ENCODE results near the gene NUP205. TPM values are rescaled to one million over a fixed set of nuclear protein-coding genes. Genes with fewer than 3 reads are reported as not detected.

The NUP205 gene
- total RNA-seq, 2 donors from 2014 or later: 28.3 to 30.1 TPM

DNA sequence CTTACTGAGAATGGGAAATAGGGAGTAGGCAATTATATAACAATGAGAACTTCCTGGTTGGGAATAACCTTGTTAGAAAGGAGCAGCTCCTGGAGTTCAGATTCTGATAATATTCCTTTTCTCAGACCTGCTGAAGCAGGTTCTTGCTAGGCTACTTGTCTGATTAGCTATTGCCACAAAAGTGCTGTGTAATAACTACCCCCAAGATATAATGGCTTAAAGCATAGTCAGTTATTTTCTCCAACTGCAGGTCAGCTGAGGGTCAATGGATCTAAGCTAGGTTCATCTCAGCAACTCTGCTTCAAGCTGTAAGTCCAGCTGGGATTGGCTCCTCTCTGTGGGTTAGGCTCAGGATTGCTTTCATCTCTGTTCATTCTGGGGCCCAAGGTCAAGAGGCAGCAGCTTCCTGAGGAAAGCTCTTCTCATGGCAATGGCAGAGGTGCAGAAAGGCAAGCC is 38.5 kb upstream of the NUP205 start:
- no peaks in the 10 kb centered on the region for H3K27me3 ChIP-seq (replicated peaks; ENCODE audit: insufficient read depth)
- ATAC-seq (ENCODE audit: insufficient number of reproducible peaks, low FRiP score, low read depth): no peak
- H3K4me1 ChIP-seq (ENCODE audit: control insufficient read depth in 1 of 2, low read depth in 2 of 2): no peaks in the 10 kb centered on the region
- H3K36me3 ChIP-seq: no peaks in the 10 kb centered on the region
- no peak overlapping the region for H3K27ac ChIP-seq
- TF ChIP-seq, protein P1, sequence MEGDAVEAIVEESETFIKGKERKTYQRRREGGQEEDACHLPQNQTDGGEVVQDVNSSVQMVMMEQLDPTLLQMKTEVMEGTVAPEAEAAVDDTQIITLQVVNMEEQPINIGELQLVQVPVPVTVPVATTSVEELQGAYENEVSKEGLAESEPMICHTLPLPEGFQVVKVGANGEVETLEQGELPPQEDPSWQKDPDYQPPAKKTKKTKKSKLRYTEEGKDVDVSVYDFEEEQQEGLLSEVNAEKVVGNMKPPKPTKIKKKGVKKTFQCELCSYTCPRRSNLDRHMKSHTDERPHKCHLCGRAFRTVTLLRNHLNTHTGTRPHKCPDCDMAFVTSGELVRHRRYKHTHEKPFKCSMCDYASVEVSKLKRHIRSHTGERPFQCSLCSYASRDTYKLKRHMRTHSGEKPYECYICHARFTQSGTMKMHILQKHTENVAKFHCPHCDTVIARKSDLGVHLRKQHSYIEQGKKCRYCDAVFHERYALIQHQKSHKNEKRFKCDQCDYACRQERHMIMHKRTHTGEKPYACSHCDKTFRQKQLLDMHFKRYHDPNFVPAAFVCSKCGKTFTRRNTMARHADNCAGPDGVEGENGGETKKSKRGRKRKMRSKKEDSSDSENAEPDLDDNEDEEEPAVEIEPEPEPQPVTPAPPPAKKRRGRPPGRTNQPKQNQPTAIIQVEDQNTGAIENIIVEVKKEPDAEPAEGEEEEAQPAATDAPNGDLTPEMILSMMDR (IDR thresholded peaks at IDR 0.05): no peak
- H3K4me3 ChIP-seq: no peak overlapping the region
- DNase-seq (ENCODE audit: low spot score): no peak
- H3K9me3 ChIP-seq: no peaks in the 10 kb centered on the region

DNA sequence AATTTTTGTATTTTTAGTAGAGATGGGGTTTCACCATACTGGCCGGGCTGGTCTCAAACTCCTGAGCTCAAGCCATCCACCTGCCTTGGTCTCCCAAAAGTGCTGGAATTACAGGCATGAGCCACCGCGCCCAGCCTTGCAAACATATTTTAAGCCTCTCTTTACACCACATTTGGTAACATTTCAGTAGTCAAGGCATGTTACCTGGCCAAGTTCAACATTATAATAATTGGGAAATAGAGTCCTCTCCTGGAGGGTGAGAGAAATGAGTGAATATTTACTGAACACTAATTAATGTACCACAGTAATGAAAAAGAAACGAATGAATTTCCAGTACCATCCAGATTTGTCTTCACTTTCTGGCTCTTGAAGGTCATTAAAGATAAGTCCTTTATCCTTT is 37.8 kb upstream of the NUP205 start:
- H3K27ac ChIP-seq: no peak overlapping the region
- no peaks in the 10 kb centered on the region for H3K4me1 ChIP-seq (ENCODE audit: control insufficient read depth in 1 of 2, low read depth in 2 of 2)
- TF ChIP-seq, protein P1 (IDR thresholded peaks at IDR 0.05): no peak
- H3K36me3 ChIP-seq: no peaks in the 10 kb centered on the region
- no peaks in the 10 kb centered on the region for H3K9me3 ChIP-seq
- H3K4me3 ChIP-seq: no peak overlapping the region
- no peak for ATAC-seq (ENCODE audit: insufficient number of reproducible peaks, low FRiP score, low read depth)
- no peaks in the 10 kb centered on the region for H3K27me3 ChIP-seq (replicated peaks; ENCODE audit: insufficient read depth)
- no peak for DNase-seq (ENCODE audit: low spot score)

DNA sequence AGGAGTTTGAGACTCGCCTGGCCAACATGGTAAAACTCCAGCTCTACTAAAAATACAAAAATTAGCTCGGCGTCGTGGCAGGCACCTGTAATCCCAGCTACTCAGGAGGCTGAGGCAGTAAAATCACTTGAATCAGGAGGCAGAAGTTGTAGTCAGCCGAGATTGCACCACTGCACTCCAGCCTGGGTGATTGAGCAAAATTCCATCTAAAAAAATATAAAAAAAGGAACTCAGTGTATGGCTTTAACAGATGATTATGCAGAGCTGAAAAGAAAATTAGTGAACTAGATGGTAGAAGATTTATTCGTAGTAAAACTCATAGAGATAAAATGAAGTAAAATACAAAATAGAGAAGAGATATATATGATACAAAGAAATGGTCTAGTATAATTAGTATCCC is 35.2 kb upstream of the NUP205 start:
- Histone ChIP-seq H3K4me3 (no peak overlapping the region), H3K36me3 (no peaks in the 10 kb centered on the region), H3K27ac (no peak overlapping the region), H3K27me3 (replicated peaks; ENCODE audit: insufficient read depth) (no peaks in the 10 kb centered on the region), H3K9me3 (no peaks in the 10 kb centered on the region), H3K4me1 (ENCODE audit: control insufficient read depth in 1 of 2, low read depth in 2 of 2) (no peaks in the 10 kb centered on the region)
- ATAC-seq (ENCODE audit: insufficient number of reproducible peaks, low FRiP score, low read depth) (no peak), DNase-seq (ENCODE audit: low spot score) (no peak)
- TF ChIP-seq, protein P1 (IDR thresholded peaks at IDR 0.05): no peak

DNA sequence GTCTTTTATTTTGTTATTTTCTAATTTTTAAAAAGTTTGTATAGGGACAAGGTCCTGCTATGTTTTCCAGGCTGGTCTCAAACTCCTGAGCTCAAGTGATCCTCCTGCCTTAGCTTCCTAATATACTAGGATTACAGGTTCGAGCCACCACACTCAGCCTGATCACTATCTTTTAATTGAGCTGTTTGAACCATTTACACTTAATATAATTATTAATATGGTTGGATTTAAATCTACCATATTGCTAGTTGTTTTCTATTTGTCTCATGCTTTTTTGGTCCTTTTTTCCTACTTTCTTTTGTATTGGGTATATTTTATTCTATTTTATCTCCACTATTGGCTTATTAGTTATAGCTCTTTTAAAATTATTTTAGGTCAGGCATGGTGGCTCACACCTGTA is 34.6 kb upstream of the NUP205 start:
- Histone ChIP-seq H3K4me3 (no peak overlapping the region), H3K27me3 (replicated peaks; ENCODE audit: insufficient read depth) (no peaks in the 10 kb centered on the region), H3K9me3 (no peaks in the 10 kb centered on the region), H3K4me1 (ENCODE audit: control insufficient read depth in 1 of 2, low read depth in 2 of 2) (no peaks in the 10 kb centered on the region), H3K36me3 (no peaks in the 10 kb centered on the region), H3K27ac (no peak overlapping the region)
- DNase-seq (ENCODE audit: low spot score): no peak
- no peak for ATAC-seq (ENCODE audit: insufficient number of reproducible peaks, low FRiP score, low read depth)
- TF ChIP-seq, protein P1 (IDR thresholded peaks at IDR 0.05): no peak

DNA sequence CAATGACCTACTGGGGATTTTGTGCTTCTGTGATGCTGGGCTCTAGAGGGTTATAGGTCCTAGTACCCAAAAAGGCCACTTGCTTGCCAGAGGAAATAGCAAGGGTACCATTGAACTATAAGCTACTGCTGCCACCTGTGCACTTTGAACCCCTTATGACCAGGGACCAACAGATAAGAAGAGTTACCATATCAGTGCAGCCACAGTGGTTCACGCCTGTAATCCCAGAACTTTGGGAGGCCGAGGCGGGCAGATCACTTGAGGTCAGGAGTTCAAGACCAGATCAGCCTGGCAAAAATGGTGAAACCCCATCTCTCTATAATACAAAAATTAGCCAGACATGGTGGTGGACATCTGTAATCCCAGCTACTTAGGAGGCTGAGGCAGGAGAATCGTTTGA is 32.3 kb upstream of the NUP205 start:
- H3K4me3 ChIP-seq: no peak overlapping the region
- no peaks in the 10 kb centered on the region for H3K36me3 ChIP-seq
- DNase-seq (ENCODE audit: low spot score) (no peak), ATAC-seq (ENCODE audit: insufficient number of reproducible peaks, low FRiP score, low read depth) (no peak)
- no peak overlapping the region for H3K27ac ChIP-seq
- H3K27me3 ChIP-seq (replicated peaks; ENCODE audit: insufficient read depth): no peaks in the 10 kb centered on the region
- TF ChIP-seq, protein P1 (IDR thresholded peaks at IDR 0.05): no peak
- no peaks in the 10 kb centered on the region for H3K4me1 ChIP-seq (ENCODE audit: control insufficient read depth in 1 of 2, low read depth in 2 of 2)
- no peaks in the 10 kb centered on the region for H3K9me3 ChIP-seq
